Renal pelvis (tissue), 4 donors: ENCODE results near the gene PCNX2. TPM values are rescaled to one million over a fixed set of nuclear protein-coding genes. Genes with fewer than 3 reads are reported as not detected.

Source experiments
- DNase-seq: peaks from one replicate; pipeline ENCODE4 v3.0.0-alpha.2; 2013
- polyA plus RNA-seq, 3 donors: library from polyadenylated mRNA; unstranded; fragments of 120-200 nt; gene quantifications; one replicate each; pipeline ENCODE4 v1.2.1, GENCODE V29; 2013; ENCODE audit not compliant: insufficient read length in 3 of 3

The PCNX2 gene
- polyA plus RNA-seq, 3 donors = 11.4 to 19.6 (median 15.8) TPM

DNA sequence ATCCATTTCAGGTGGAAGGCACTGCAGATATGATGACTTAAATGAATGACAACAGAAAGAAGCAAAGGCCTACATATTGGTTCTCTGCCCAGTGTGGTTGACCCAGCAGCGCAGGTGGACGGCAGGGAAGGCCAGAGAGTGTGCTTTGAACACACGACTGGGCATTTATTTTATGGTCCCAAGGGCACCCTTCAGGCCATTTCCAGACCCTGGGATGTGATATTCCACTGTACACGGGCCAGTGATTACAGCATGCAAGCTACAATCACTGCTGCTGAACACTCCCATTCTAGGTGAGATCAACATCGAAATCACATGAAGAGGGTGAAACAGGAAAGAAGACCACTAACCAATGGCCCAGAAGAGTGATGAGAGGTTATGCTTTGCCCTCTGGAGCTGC lies 33.8 kb downstream of the PCNX2 start:
- no peak for DNase-seq

DNA sequence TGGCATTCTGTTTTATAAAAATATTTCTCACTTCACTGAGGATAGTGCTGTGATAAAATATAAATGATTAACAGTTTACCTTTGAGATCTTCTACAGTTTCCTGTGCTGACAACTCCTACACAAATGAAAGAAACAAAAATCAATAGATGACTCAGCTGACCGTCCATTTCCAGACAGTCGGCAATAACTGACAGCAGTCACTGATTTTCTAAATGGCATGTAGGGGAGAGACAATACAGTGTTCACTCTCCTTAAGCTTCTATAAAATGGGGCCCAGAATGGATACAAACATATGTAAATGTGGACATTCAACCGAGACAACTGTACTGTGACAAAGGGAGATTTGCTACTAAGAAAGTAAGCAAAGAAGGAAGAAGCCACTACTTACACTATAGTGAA lies 34.3 kb downstream of the PCNX2 start:
- DNase-seq = no peak

DNA sequence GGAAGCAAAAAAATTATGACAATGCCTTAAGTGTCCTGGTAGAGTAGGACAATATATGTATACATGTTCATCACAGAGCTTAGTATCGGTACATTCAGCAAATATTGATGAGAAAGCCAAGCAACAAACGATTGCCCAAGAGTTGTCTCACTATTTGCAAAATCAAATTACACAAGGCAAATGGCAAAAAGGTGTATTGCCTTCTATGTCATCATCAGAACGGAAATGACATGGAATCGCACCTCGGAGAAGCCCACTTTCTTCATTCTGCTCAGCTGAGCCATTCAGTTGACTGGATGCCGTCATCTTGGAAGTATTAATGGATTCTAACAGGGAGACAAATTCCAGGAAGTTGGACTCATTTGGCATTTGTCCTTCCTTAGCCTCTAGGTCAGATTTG lies 37.7 kb downstream of the PCNX2 start:
- no peak for DNase-seq

DNA sequence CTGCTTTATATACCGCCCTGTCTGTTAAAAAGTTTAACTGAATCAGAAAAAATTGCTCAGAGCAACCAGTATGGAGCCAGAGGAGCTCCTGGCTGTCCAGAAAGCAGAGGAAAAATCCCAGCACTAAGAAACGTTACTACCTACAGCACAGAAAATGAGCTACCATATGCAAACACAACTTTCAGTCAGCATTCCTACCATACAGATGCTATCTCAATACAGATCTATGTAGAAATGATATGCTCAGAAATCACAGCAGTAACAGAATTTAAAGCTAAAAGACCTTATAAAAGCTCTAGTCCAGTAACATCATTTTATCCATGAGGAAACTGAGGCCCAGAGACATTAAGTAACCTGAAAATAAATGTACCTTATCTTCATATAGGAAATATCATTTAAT lies 38.7 kb downstream of the PCNX2 start:
- DNase-seq = no peak

DNA sequence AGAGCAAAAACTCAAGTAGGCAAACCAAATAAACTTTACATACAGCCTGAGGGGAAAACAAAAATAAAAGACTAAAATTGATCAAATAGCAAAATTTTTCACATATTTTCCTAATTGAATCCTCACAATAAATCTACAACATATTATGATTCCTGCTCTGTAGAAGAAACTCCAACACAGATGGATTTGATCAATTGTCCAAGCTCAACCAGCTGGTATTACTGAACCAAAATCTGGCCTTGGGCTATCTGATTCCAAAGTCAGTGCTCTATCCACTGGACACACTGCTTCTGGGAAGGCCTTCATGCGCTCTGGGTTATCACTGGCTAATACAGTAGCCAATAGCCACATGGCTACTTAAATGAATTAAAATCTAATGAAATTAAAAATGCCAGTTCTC lies 39.3 kb downstream of the PCNX2 start:
- DNase-seq = no peak

DNA sequence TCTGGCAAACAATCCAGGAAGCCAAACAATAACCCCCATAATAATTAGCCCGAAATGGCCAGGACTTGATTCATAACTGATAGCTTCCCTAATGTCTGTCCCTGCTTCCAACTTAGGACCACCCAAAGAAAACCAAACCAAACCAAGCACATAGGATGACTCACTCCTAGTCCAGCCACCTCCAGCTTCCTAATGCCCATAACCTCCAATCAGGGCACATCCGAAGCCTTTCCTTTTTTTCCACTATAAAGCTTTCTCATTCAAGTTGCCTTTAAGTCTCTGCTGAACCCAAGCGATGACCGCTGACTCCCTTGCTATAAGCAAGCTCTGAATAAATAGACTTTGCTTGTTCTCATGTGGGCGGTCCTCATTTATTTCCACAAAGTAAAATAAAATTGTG lies 40.4 kb downstream of the PCNX2 start:
- no peak for DNase-seq

DNA sequence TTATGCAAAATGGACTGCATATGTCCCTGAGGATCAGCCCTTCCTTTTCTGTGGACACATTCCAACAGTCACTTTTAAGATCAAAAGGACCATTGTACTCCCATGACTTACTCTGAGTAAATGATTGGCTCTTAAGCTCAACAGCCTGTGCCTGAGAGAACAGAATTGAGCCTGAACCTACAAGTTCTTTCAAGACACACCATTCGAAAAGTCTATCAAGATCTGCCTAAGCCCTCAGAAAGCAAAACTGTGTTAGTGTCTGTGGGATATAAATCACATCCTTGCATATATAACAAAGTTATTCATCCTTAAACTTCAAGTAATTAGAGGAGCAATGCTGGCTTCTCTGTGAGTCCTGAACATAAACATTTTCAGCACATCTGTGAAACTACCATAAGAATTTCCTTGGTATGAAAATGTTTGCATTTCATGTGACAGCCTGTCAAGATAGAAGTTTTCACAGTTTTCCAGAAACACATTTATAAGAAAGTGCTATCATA lies 41.6 kb downstream of the PCNX2 start:
- peak; percentile 45 for DNase-seq

DNA sequence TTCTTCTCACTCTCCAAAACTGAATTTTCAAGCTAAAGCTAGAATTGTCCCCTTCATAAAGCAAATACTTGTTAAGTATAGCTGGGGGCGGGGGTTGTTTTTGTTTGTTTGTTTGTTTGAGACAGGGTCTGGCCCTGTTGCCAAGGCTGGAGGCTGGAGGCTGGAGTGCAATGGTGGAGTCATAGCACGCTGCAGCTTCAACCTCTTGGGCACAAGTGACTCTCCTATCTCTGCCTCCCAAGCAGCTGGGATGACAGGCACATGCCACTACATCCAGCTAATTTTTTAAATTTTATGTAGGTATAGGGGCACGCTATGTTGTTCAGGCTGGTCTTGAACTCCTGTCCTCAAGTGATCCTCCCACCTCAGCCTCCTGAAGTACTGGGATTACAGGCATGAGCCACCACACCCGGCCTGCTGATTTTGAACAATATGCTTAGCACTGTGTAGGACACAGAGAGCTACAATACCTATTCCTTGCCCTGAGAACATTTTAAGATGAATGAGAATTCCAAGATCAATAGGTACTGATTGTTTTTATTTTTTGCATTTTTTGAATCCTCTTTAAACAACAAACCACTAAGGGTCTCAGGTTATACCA lies 42.2 kb downstream of the PCNX2 start:
- no peak for DNase-seq

DNA sequence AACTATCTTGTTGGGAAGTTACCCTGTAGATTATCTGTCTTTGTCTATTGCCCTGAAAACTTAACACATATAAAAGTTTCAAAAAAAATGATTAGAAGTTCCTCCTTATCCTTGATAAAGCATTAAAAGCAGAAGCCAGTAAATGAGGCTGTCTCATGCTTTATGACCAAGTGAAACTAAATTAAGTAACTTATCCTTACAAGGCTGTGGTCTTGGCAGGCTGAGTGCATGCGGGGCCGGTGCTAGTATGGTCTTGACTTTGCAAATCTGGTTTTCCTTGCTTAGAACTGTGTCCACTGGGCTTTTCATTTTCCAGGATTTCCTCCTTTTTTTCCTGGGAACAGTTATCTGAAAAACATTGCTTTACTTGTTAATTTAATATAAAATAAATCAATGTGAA lies 43.1 kb downstream of the PCNX2 start:
- DNase-seq = no peak

DNA sequence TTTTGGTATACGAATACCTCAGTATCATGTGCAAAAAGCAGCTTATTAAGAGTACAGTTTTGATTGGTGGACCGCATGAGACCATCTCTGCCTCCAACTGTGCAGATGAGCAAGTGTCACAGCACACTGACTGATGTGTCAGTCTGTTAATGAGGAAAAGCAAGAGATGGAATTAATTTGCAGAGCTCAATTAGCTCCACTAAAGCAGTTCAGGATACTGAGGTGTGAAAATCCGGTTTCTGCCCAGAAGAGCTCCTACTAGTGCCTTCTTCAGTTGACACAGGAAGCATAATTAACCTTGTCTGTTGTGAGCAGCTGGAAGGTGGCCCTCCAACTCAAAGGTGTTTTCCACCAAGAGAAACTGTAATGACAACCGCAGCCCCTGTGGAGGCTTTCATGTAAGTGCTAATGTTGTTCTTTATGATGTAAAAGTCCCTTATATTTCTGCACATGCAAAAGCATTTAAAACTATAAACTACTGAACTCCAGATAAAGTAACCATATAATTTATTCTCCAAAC lies 44.3 kb downstream of the PCNX2 start:
- no peak for DNase-seq

DNA sequence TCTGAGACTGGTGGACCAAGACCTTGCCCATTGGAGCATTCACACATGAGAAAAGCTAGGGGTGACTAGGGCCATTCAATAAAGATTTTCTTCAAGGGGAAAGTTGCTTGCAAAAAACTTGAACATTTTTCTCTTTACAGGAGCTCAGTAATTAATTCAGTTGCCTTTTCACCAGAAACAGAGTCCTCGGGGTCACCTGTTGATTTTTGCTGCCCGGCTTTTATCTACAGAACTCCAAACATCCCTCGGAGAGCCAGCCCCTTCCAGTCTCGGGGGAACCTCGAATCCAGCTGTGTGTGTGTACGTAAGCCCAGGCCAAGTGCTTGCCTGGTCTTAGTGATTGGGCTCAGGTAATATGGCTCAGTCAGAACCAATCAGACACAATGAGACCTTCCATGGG lies 47.5 kb downstream of the PCNX2 start:
- DNase-seq = no peak

DNA sequence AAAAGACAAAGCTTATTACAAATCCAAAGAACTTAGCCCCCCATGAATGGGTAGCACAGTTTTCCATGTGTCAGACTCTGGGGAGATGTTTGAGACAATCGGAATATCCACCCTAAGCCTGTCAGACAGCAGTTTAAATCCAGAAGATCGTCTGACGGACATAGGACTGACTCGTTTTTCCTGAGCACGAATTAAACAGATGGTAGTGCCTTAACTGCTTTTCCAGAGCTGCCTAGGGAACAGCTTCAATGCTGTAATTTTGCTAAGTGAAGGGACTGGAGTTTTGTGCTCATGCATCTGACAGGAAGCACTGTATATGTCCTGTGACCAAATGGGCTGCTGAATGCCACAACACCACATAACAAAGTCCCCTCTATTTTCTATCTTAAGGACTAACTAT lies 48.6 kb downstream of the PCNX2 start:
- no peak for DNase-seq

DNA sequence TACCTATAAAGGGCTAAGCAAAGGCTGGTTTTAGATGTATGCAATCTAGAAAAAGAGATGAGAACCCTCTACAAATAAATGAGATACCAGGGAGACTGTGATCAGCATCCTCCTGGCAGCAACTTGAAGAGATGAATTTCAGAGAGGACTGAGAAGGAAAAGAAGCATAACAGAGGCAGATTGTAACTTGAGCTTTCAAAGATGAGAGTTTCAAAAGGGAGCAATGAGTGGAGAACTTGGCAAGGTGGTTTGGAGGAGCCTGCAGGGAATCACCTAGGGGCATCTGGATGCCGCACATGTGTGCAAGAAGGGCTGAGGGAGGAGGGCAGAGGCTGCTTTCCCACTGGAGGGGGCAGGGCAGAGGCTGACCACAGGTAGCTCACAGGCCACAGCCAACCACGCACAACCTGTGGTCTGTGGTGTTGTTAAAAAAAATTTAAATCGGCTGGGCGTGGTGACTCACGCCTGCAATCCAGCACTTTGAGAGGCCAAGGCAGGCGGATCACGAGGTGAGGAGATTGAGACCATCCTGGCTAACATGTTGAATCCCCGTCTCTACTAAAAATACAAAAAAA lies 50.2 kb downstream of the PCNX2 start:
- DNase-seq = no peak

DNA sequence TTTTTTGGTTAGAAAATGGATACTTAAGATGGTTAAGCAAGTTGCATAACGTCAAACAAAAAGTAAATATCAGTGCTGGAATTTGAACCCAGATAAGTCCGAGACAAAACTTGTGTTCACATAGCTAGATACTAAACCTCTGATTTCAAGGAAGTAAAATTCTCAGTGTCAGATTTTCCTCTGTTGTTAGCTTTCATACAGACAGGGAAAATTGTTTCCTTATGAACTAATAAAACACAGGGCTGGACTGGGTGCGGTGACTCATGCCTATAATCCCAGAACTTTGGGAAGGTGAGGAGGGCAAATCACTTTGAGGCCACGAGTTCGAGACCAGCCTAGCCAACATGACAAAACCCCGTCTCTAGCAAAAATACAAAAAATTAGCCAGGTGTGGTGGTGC lies 51.3 kb downstream of the PCNX2 start:
- DNase-seq = no peak

DNA sequence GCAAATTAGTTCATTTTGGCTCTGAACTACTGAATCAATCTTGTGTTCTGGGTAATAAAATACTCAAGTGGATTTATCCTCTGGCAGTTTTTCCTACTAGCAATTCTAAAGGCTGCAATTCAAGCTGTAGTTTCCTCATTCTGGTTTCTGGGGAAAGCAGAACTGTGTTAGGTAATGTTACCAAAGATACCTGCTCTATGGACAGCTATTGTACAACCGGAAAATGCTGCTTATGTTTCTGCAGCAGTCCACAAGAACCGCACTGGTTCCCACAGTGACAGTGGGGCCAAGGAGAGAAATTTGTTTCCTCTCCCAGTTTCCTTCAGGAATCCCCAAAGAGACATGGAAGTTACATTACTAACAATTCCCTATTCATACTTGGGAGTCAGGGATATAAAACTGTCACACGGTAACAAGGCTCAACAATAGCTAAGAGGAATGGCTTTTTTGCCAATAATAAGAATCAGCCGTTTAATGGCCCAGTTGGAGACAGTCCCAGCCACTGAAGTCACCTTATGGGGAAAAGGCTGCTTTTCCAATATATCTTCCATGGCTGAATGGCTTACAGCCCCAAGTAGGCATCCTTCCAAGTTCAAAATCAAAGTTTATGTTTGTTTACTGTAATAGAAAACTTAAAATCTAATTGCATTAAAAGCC lies 52.6 kb downstream of the PCNX2 start:
- peak; percentile 58 for DNase-seq

DNA sequence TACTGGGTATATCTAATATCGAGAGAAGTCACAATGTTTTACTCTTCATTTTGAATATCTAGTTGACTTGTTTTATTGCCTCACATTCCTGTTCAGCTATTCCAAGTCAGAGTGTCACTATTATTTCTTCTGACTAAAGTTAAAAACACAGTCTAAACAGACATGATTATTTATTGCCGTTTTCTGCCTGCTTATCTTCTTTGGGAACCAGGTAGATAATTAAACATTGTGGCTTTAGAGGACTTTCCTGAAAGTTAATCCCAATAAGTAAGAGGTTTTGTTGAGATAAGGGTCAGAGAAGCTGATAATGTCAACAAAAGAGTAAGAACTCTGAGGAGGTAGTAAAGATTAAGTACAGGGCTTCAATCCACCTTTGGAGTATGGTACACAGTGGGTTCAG lies 53.8 kb downstream of the PCNX2 start:
- DNase-seq = no peak

DNA sequence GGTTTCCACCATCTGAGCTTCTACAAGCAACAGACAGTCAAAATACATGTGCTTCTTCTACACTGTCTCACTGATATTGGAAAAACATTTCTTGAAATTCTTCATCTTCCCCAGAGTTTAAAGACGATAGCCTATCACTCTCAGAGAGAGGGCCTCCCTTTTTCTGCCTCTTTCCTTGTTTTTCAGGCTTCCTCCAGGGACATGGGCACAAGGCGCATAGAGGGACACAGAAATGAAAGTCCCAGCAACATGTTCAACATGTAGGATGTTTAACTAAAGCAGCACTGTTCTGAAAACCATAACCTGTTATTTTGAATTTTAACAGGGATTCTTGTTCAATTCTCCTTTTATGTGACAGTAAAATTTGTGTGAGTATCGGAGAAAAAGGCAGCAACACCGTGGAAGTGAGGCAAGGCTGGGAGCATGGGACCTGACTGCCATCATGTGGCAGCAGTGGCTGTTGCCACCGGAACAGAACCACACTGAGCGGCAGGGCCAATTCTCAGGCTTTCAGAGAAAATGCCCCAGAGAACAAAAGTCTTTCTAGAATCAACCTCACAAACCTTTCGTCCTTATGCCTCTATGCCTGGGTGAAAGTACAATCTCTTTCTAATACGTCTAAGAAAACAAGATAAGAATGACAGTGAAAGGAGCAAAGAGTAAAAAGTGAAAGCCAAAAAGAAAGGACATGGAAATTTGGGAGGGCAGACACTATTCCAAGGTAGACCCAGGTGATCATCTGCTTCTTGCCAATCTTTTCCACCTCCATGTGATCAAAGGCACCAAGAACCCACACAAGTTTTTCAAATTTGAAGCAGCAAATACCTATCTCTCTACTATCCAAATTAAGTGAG lies 54.5 kb downstream of the PCNX2 start:
- DNase-seq = peak; percentile 68

DNA sequence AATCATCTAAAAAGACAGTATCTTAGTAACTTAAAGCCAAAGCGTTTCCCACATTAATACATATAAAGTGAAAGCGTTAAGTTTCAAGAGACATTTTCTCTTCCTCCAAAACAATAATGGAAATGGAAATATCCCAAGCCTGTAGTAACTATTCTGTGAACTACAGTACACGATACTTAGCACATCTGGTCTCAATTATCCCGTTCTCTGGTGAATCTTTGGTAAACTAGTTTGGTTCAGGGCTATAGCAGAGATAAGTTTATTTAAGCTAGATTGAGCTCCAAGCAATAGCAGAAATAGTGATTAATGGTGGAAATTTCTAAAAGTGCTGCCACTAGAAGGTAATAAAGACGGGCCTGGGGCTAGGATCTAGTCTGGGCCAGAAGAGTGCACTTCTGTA lies 55.2 kb downstream of the PCNX2 start:
- DNase-seq = no peak

DNA sequence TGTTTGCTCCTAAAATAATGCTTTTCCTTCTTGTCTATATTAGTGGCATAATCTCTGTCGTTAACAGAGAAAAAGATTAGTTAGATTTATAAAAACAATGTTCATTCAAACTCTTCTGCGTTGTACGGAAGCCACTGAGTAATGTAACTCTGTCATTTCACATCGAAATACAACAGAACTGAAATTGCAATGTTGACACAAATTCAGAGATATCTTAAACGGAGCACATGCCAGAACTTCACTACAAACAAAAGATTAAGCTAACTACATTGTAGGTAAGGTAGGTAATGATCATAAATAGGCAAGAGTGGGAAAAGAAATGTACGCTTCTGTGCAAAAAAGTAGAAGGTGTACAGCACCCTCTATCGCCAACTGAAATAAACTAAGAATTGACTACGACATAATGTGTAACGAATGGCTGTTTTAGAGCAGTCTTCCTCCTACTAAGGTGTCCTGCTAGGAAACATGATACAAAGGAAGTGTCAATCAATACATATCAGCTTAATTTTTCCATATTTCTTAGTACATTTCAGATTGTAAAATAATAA lies 56.6 kb downstream of the PCNX2 start:
- no peak for DNase-seq

DNA sequence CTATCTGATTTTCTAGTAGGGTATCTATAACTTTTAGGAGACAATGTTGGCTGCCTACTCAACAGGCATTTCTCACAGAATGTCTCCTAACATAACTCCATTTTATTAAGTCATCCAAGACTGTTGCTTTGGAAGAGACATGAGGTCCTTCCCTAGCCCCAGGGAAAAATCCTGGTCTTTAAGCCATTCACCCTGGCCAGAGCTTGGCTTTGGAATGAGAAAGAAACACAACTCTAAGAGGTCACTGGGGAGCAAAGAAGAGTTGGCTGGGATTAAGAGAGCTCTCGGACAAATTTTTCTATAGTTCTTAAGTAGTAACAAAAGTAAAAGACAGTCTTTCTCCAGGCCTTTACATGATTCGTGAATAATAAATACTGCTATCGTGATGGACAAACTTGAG lies 57.9 kb downstream of the PCNX2 start:
- DNase-seq = no peak

DNA sequence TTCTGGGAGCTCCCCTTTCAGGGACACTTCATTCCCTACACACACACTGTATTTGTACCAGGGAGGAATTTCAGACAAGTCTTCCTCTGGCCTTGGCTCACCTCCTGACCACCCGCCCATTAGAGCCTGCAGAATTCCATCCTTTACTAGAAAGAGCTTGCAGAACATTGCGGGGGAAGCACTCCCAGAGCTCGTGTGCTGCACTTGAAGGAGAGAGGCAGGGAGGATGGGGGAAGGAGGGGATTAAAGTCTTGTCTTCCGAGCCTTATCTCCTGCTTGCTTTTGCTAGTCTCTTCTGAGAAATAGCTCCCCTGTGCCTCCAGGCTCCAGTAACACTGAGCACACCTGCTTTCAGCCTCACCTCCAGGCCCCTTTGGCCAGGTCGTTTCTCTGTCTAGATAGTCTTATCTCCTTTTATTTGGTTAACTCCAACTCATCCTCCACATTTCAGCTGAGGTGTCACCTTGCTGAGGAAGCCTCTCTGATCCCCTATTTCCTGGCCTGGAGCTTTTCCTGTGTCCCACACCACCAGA lies 62.0 kb downstream of the PCNX2 start:
- DNase-seq = no peak

DNA sequence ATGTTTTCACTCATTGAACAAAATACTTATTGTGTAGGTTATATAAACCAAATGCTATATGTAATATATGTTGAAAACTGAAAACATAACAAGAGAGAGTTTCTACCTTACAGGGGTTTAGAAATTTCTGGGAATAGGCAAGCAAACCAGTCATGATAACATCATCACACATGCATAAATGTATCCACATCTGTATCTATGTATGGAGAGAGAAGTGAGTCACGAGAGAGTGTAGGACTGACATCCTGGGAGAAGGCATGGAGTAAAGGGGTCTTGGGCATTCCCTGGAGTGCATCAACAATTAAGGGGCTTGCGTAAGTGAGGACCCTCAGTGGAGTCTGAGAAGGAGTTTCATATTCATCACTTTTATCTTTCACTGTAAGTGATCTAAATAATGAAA lies 65.5 kb downstream of the PCNX2 start:
- DNase-seq = no peak
